ENCODE measurements around the gene ARRDC2. TPM values are rescaled to one million over a fixed set of nuclear protein-coding genes. Genes with fewer than 3 reads are reported as not detected.

ARRDC2 gene
- total and polyA plus RNA-seq, 2 of the 13 experiments (the other 11 are each of a cell fraction or from before 2014, with no cell fraction given): 2.1 to 3.4 TPM

DNA sequence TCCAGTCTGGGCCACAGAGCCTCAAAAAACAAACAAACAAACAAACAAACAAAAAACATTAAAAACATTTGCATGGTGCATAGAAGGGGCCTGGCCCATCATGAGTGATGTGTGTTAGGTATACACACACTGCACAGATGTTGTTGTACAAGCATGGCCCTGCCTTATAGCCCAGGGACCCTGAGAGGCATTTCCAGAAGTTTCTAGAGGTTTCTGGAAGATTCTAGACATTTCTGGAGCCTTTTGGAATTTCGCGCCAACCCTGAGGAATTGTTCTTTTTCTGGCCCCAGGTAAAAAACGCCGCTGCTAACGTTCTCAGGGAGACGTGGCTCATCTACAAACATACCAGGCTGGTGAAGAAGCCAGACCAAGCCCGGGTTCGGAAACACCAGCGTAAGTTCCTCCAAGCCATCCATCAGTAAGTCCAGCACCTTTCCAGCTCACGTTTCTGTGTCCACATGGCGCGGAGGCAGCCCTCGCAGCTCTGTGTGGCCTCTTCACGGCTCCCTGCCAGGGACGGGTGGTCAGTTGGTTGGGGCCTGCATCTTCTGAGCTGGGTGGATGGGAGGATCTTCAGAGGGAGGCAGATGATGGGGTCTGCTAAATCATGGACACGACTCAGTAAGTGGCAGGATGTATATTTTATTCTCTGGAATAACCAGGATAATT, 18.4 kb upstream of the ARRDC2 start:
- intact Hi-C loops (cut with micrococcal nuclease; ENCODE audit: unreplicated experiment): no loop called here
- in situ Hi-C loops (cut with HindIII; ENCODE audit: extremely low pct_ligation_motif_present, low pct_unique_long_range_greater_than_20kb): loop anchor here (5.0 kb wide), 2 partner anchors 37 to 122 kb away; no protein-coding TSS in a partner anchor
- H3K4me3 ChIP-seq (replicated peaks in 1 of 3; ENCODE audit: insufficient read depth in 1 of 3, low read depth in 2 of 3, low read length in 3 of 3): no peak overlapping the region
- peaks cover 0 to 12% of the 10 kb centered on the region in 2 experiments; a peak in 2 of 5 replicates for H3K27me3 ChIP-seq (ENCODE audit: control insufficient read depth in 1 of 2, insufficient read depth in 2 of 2, low read length in 2 of 2)
- WGBS (ENCODE audit: low lambda C conversion rate): 65% methylated on average over 13 of the region's 16 CpGs
- H3K4me2 ChIP-seq (ENCODE audit: low read depth, low read length): no peak overlapping the region
- DNase-seq (ENCODE audit: low spot score): no peak
- H2AFZ ChIP-seq (ENCODE audit: low read length): no peak overlapping the region
- ChIA-PET POLR2A (no interaction called here), CTCF (ENCODE audit: low intra/inter-chr PET ratio, low total read pairs) (no interaction called here)
- H3K9ac ChIP-seq (ENCODE audit: insufficient read depth, low read depth, low read length): no peak overlapping the region
- H3K4me1 ChIP-seq (ENCODE audit: insufficient read depth, low read length): peaks cover 7% of the 10 kb centered on the region; the same call in 1 of the 2 replicates
- TF ChIP-seq TSC22D2 (CRISPR knock-in tag; IDR thresholded peaks at IDR 0.05; ENCODE audit: borderline replicate concordance) (no peak), SRSF9 (IDR thresholded peaks at IDR 0.05; ENCODE audit: borderline replicate concordance, insufficient read depth, low read depth, low read length, poor library complexity, severe bottlenecking) (no peak), ZNF136 (CRISPR knock-in tag; IDR thresholded peaks at IDR 0.05; ENCODE audit: low read depth) (no peak), ZFP37 (CRISPR knock-in tag; IDR thresholded peaks at IDR 0.05; ENCODE audit: borderline replicate concordance) (no peak), THAP8 (CRISPR knock-in tag; IDR thresholded peaks at IDR 0.05; ENCODE audit: borderline replicate concordance) (no peak), ZNF225 (CRISPR knock-in tag; IDR thresholded peaks at IDR 0.05) (no peak), ZFY (CRISPR knock-in tag; IDR thresholded peaks at IDR 0.05) (no peak), ZNF780A (CRISPR knock-in tag; IDR thresholded peaks at IDR 0.05) (no peak), ATRX (CRISPR knock-in tag; IDR thresholded peaks at IDR 0.05; ENCODE audit: borderline replicate concordance) (no peak), NPAS2 (CRISPR knock-in tag; IDR thresholded peaks at IDR 0.05; ENCODE audit: borderline replicate concordance) (no peak), ZNF564 (CRISPR knock-in tag; IDR thresholded peaks at IDR 0.05) (no peak), MAFF (IDR thresholded peaks at IDR 0.05; ENCODE audit: low read depth, low read length) (no peak), MBNL3 (CRISPR knock-in tag; conservative IDR thresholded peaks at IDR 0.05) (no peak), ZBTB39 (CRISPR knock-in tag; IDR thresholded peaks at IDR 0.05) (no peak), ZNF143 (CRISPR knock-in tag; IDR thresholded peaks at IDR 0.05) (no peak)
- no peak for FAIRE-seq
- H3K27ac ChIP-seq (ENCODE audit: extremely low read length, insufficient read depth, low read length): no peak overlapping the region
- no peaks in the 10 kb centered on the region for H4K20me1 ChIP-seq (ENCODE audit: insufficient read depth, low read length)
- BruUV-seq (replicated peaks): no TSS peak
- no peaks in the 10 kb centered on the region for H3K36me3 ChIP-seq (replicated peaks in 1 of 2; ENCODE audit: control insufficient read depth in 1 of 2, insufficient read depth in 2 of 2, low read length in 2 of 2)
- H3K79me2 ChIP-seq (ENCODE audit: insufficient read depth, low read length): no peaks in the 10 kb centered on the region
- ATAC-seq: no peak
- no peaks in the 10 kb centered on the region for H3K9me3 ChIP-seq (ENCODE audit: low read length)
